Mesenchymal stem cell (in vitro differentiated cells and primary cell): ENCODE results near the gene NRTN.

Experiments used
- DNase-seq: peaks from one replicate; pipeline ENCODE4 v3.0.0-alpha.2; 2013
- H2AFZ ChIP-seq: one replicate; pipeline ENCODE4 v1.6.1; 2013; ENCODE audit warnings: low read depth, mild to moderate bottlenecking, control low read depth, inconsistent platforms, low read length, moderate library complexity
- H2AK5ac ChIP-seq: 2 replicates; pipeline ENCODE4 v1.6.1; 2013; ENCODE audit warnings: low read length, moderate library complexity, mild to moderate bottlenecking, inconsistent platforms; ENCODE audit not compliant: severe bottlenecking
- H2BK120ac ChIP-seq: one replicate; pipeline ENCODE4 v1.6.1; 2013; ENCODE audit warnings: low read depth, mild to moderate bottlenecking, inconsistent platforms, low read length, moderate library complexity
- H2BK12ac ChIP-seq, 2 experiments: one replicate each; pipeline ENCODE4 v1.6.1; 2013; ENCODE audit warnings: inconsistent platforms in 2 of 2, low read length in 2 of 2, mild to moderate bottlenecking in 2 of 2, moderate library complexity in 2 of 2, control low read depth in 1 of 2
- H2BK15ac ChIP-seq: one replicate; pipeline ENCODE4 v1.6.1; 2013; ENCODE audit warnings: mild to moderate bottlenecking, low read depth, inconsistent platforms; ENCODE audit not compliant: poor library complexity, severe bottlenecking
- H2BK5ac ChIP-seq: 2 replicates; pipeline ENCODE4 v1.6.1; 2013; ENCODE audit warnings: low read depth, mild to moderate bottlenecking, low read length, control low read depth, inconsistent platforms; ENCODE audit not compliant: poor library complexity, severe bottlenecking
- H3K14ac ChIP-seq, 2 experiments: one replicate each; pipeline ENCODE4 v1.6.1; 2013; ENCODE audit warnings: inconsistent platforms in 2 of 2, low read length in 2 of 2, control low read depth in 1 of 2, mild to moderate bottlenecking in 1 of 2, moderate library complexity in 1 of 2
- H3K18ac ChIP-seq, 2 experiments: one replicate each; pipeline ENCODE4 v1.6.1; 2013; ENCODE audit warnings: inconsistent platforms in 2 of 2, low read length in 2 of 2, control low read depth in 1 of 2, low read depth in 1 of 2, mild to moderate bottlenecking in 1 of 2
- H3K23ac ChIP-seq, 2 experiments: one replicate each; pipeline ENCODE4 v1.6.1; 2013; ENCODE audit warnings: inconsistent platforms in 2 of 2, low read length in 2 of 2, mild to moderate bottlenecking in 2 of 2, moderate library complexity in 2 of 2, control low read depth in 1 of 2
- H3K27ac ChIP-seq: 2 replicates; pipeline ENCODE4 v1.5.1; 2013; ENCODE audit warnings: mild to moderate bottlenecking, moderate library complexity, low read length, control low read depth, inconsistent platforms; ENCODE audit not compliant: poor library complexity, severe bottlenecking
- H3K27me3 ChIP-seq, 2 experiments: 2 replicates each; pipeline versions ENCODE4 v1.6.1 to v1.7.0; 2013; ENCODE audit warnings: low read length in 2 of 2, mild to moderate bottlenecking in 2 of 2, moderate library complexity in 2 of 2, control low read depth in 1 of 2, inconsistent platforms in 1 of 2; ENCODE audit not compliant: control insufficient read depth in 1 of 2, insufficient read depth in 1 of 2
- H3K36me3 ChIP-seq, 2 experiments: 2 replicates each; pipeline versions ENCODE4 v1.6.1 to v1.7.0; 2013; ENCODE audit warnings: low read length in 2 of 2, control low read depth in 1 of 2, inconsistent platforms in 1 of 2, low read depth in 1 of 2, mild to moderate bottlenecking in 1 of 2; ENCODE audit not compliant: insufficient read depth in 2 of 2, control insufficient read depth in 1 of 2
- H3K4ac ChIP-seq, 2 experiments: one replicate each; pipeline ENCODE4 v1.6.1; 2013; ENCODE audit warnings: inconsistent platforms in 2 of 2, low read length in 2 of 2, mild to moderate bottlenecking in 2 of 2, moderate library complexity in 2 of 2, control low read depth in 1 of 2, low read depth in 1 of 2
- H3K4me1 ChIP-seq: 2 replicates; pipeline ENCODE4 v1.6.1; 2013; ENCODE audit warnings: low read depth, low read length, control low read depth; ENCODE audit not compliant: control insufficient read depth, insufficient read depth
- H3K4me2 ChIP-seq: 2 replicates; pipeline ENCODE4 v1.6.1; 2013; ENCODE audit warnings: low read length, mild to moderate bottlenecking, inconsistent platforms; ENCODE audit not compliant: poor library complexity, severe bottlenecking
- H3K4me3 ChIP-seq, 2 experiments: 2 replicates each; pipeline versions ENCODE4 v1.5.1 to v1.7.0; 2013; ENCODE audit warnings: low read length in 2 of 2, mild to moderate bottlenecking in 2 of 2, control low read depth in 1 of 2, low read depth in 1 of 2; ENCODE audit not compliant: insufficient read depth in 1 of 2
- H3K79me1 ChIP-seq: replicated peaks from 2 replicates; pipeline ENCODE4 v1.6.1; 2013; ENCODE audit warnings: mild to moderate bottlenecking, control low read depth, low read length, inconsistent platforms; ENCODE audit not compliant: poor library complexity, severe bottlenecking
- H3K9ac ChIP-seq: 2 replicates; pipeline ENCODE4 v1.7.0; 2013; ENCODE audit warnings: mild to moderate bottlenecking, low read length, moderate library complexity
- H3K9me3 ChIP-seq: 2 replicates; pipeline ENCODE4 v1.7.0; 2013; ENCODE audit warnings: mild to moderate bottlenecking, low read length; ENCODE audit not compliant: control insufficient read depth
- H4K8ac ChIP-seq: one replicate; pipeline ENCODE4 v1.6.1; 2013; ENCODE audit warnings: inconsistent platforms, mild to moderate bottlenecking, low read length, moderate library complexity
- H4K91ac ChIP-seq: one replicate; pipeline ENCODE4 v1.6.1; 2013; ENCODE audit warnings: mild to moderate bottlenecking, low read length, inconsistent platforms
- WGBS: methylation state at CpG from one replicate; pipeline ENCODE4 v1.1.7; 2013; ENCODE audit warnings: mixed read lengths; 5-methylcytosine and 5-hydroxymethylcytosine counted together

Gene NRTN

DNA sequence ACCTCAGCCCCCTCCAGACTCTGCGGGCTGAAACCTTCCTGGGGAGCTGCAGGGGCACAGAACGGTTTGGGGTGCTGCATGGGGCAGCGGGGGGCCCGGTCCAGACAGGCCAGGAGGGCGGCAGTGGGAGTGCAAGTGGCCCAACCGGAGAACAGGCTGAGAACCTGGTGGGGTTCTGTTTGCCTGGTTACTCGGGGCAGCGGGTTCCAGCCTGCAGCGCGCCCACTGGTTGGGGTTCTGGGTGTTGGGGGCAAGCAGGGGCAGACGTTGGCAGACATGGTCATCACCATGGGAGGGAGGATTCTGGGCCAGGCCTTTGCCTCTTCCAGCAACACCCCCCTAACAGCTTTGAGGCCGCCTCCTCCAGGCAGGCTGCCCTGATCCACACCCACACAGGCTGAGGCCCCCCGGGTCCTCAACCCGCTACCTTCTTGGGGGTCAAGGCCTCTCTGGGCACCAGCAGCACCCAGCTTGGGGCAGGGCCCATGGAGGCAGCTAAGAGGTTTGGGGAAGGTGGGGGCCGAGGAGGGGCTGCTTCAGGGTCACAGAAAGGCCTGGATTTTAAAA, 20.2 kb upstream of the NRTN start, which contains the start of gene PRR22:
PRR22 (minus strand) TSS at position 166 of the 567 bp plus-strand sequence; CDS start at position 80, 86 bp downstream.
- Histone ChIP-seq H3K14ac (no peak within 1 kb of the TSS), H3K27ac (no peak within 1 kb of the TSS), H3K79me1 (peaks cover 36% of the 10 kb centered on the region), H4K91ac (no peak within 1 kb of the TSS), H3K18ac (no peak within 1 kb of the TSS), H3K36me3 (peaks cover 53 to 76% of the 10 kb centered on the region in 2 experiments), H3K9me3 (no peaks in the 10 kb centered on the region), H2BK5ac (no peak within 1 kb of the TSS), H2BK12ac (no peak within 1 kb of the TSS), H2BK15ac (no peak within 1 kb of the TSS), H3K9ac (no peak within 1 kb of the TSS), H3K4ac (no peak within 1 kb of the TSS), H2AK5ac (no peak within 1 kb of the TSS), H2BK120ac (no peak within 1 kb of the TSS), H3K4me1 (peaks cover 4% of the 10 kb centered on the region), H3K23ac (no peak within 1 kb of the TSS), H3K27me3 (no peaks in the 10 kb centered on the region), H4K8ac (no peak within 1 kb of the TSS), H2AFZ (no peak within 1 kb of the TSS), H3K4me2 (no peak within 1 kb of the TSS), H3K4me3 (peak within 1 kb of the TSS in 1 of 2 experiments; percentile 14)
- 95% methylated on average over 10 of the region's 15 CpGs for WGBS
- no peak for DNase-seq

DNA sequence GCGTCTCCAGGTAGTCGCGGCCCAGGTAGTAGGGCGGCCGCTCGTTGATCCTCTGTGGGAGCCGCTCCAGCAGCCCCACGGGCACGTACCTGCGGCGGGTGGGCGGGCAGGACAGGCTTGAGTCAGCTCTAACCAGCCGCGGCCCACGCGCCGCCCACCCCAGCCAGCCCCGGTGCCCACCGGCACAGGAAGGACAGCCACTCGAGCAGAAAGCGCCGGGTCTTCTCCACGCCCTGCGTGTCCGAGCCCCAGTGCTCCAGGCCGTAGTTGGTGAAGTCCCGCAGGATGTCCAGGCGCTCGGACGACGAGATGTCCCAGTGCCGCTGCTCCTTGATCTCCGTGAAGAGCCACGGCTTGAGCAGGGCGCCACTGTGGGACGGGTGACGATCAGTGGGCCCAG, 19.4 kb upstream of the NRTN start:
- Histone ChIP-seq H3K36me3 (peaks cover 58 to 81% of the 10 kb centered on the region in 2 experiments), H3K4me2 (no peak overlapping the region), H2BK120ac (no peak overlapping the region), H3K4ac (no peak overlapping the region), H2AK5ac (no peak overlapping the region), H4K91ac (no peak overlapping the region), H2BK12ac (no peak overlapping the region), H2BK15ac (no peak overlapping the region), H3K79me1 (peaks cover 43% of the 10 kb centered on the region), H3K9ac (no peak overlapping the region), H2AFZ (no peak overlapping the region), H2BK5ac (no peak overlapping the region), H3K9me3 (no peaks in the 10 kb centered on the region), H3K23ac (no peak overlapping the region), H3K14ac (no peak overlapping the region), H3K27ac (no peak overlapping the region), H3K4me3 (peak overlapping the region in 1 of 2 experiments; percentile 14), H4K8ac (no peak overlapping the region), H3K18ac (no peak overlapping the region), H3K27me3 (no peaks in the 10 kb centered on the region), H3K4me1 (peaks cover 11% of the 10 kb centered on the region)
- DNase-seq, result no peak
- WGBS, result 97% methylated on average over 37 of the region's 37 CpGs

DNA sequence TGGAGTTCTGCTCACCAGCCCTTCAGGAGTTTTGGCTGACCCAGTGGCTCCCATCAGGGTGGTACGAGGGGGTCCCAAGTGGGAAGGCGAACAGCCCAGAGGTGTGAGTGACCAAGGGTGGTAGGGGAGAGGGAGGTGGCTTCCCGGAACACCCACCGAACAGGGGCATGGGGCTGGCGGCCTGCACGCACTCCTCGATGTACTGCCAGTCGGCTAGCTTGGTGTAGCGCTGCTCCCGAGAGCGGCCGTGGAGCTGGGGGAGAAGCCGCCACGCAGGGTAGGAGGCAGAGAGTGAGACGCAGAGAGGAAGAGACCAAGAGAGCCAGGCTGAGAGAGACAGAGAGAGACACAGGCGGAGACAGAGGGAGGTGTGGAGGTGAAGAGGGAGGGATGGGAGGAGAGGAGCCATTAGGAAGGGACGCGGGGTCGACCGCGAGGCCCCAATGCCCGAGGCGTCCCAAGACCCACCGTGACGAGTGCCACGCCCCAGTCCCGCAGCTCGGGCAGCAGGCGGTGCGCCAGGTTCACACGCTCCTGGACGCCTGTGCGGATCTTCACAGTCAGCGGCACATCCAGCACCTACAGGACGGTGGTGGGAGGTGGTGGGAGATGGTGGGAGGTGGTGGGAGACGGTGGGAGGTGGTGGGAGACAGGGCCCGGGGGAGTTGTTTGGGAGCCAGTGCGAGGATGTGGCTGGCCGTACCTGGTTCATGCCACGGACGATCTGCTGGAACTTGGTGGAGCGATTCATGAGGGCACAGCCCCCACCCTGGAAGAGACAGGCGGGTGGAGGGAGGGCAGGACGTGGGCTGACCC, 18.1 kb upstream of the NRTN start:
- DNase-seq, result no peak
- H3K4me1 ChIP-seq, result peaks cover 11% of the 10 kb centered on the region
- H3K4me3 ChIP-seq, result no peak overlapping the region
- H2BK5ac ChIP-seq, result no peak overlapping the region
- H2AFZ ChIP-seq, result no peak overlapping the region
- H3K23ac ChIP-seq, result no peak overlapping the region
- H3K9me3 ChIP-seq, result no peaks in the 10 kb centered on the region
- no peak overlapping the region for H2BK15ac ChIP-seq
- no peak overlapping the region for H3K14ac ChIP-seq
- peaks cover 43% of the 10 kb centered on the region for H3K79me1 ChIP-seq
- no peak overlapping the region for H4K91ac ChIP-seq
- no peak overlapping the region for H3K18ac ChIP-seq
- no peak overlapping the region for H3K9ac ChIP-seq
- H2AK5ac ChIP-seq, result no peak overlapping the region
- H4K8ac ChIP-seq, result no peak overlapping the region
- 96% methylated on average over 43 of the region's 44 CpGs for WGBS
- no peak overlapping the region for H3K4ac ChIP-seq
- no peaks in the 10 kb centered on the region for H3K27me3 ChIP-seq
- no peak overlapping the region for H3K27ac ChIP-seq
- H3K4me2 ChIP-seq, result no peak overlapping the region
- H3K36me3 ChIP-seq, result peaks cover 58 to 81% of the 10 kb centered on the region in 2 experiments
- H2BK12ac ChIP-seq, result no peak overlapping the region
- H2BK120ac ChIP-seq, result no peak overlapping the region

- peaks cover 58 to 76% of the 10 kb centered on the region in 2 experiments for H3K36me3 ChIP-seq
- H2AFZ ChIP-seq, result no peak overlapping the region
- 95% methylated on average over 39 of the region's 39 CpGs for WGBS
- DNase-seq, result no peak
- peaks cover 11% of the 10 kb centered on the region for H3K4me1 ChIP-seq
- H3K79me1 ChIP-seq, result peaks cover 43% of the 10 kb centered on the region
- no peak overlapping the region for H3K9ac ChIP-seq
- no peak overlapping the region for H3K27ac ChIP-seq
- H2AK5ac ChIP-seq, result no peak overlapping the region
- no peak overlapping the region for H3K4me3 ChIP-seq
- no peak overlapping the region for H3K23ac ChIP-seq
- no peak overlapping the region for H2BK12ac ChIP-seq
- no peak overlapping the region for H4K8ac ChIP-seq
- H4K91ac ChIP-seq, result no peak overlapping the region
- H2BK120ac ChIP-seq, result no peak overlapping the region
- H3K14ac ChIP-seq, result no peak overlapping the region
- H2BK15ac ChIP-seq, result no peak overlapping the region
- H3K4ac ChIP-seq, result no peak overlapping the region
- no peak overlapping the region for H2BK5ac ChIP-seq
- no peaks in the 10 kb centered on the region for H3K9me3 ChIP-seq
- H3K18ac ChIP-seq, result no peak overlapping the region
- no peaks in the 10 kb centered on the region for H3K27me3 ChIP-seq
- H3K4me2 ChIP-seq, result no peak overlapping the region
Observed at GRCh38 chr19:5787409-5788182, 17.3 kb upstream of the NRTN start.
